Psoas muscle (tissue), 8 donors: ENCODE results near the gene TGM2. TPM values are rescaled to one million over a fixed set of nuclear protein-coding genes. Genes with fewer than 3 reads are reported as not detected.

Experiments
- ATAC-seq, 4 donors: fragments of 200-7000 bp; cut with Tn5 transposase; one replicate each; pipeline ENCODE4 v1.9.1; 2020; ENCODE audit warnings: moderate library complexity in 3 of 4, mild to moderate bottlenecking in 2 of 4
- DNase-seq, 2 donors: peaks; one replicate each; pipeline ENCODE4 v3.0.0-alpha.2; 2020
- H3K27ac ChIP-seq: fragments of 200-600 bp; one replicate; pipeline ENCODE4 v1.8.0; 2022
- H3K27me3 ChIP-seq, 3 donors: fragments of 200-600 bp in 1 of 3; one replicate each; pipeline versions ENCODE4 v1.6.1 to v1.8.0; 2013 to 2022; ENCODE audit warnings: low read length in 2 of 3, mild to moderate bottlenecking in 2 of 3, moderate library complexity in 1 of 3; ENCODE audit not compliant: insufficient read depth in 3 of 3
- H3K36me3 ChIP-seq, 2 donors: fragments of 200-600 bp in 1 of 2; one replicate each; pipeline versions ENCODE4 v1.6.1 to v1.8.0; 2013 to 2022; ENCODE audit warnings: low read depth in 1 of 2, mild to moderate bottlenecking in 1 of 2, moderate library complexity in 1 of 2; ENCODE audit not compliant: insufficient read depth in 1 of 2
- H3K4me1 ChIP-seq: fragments of 200-600 bp; one replicate; pipeline ENCODE4 v1.8.0; 2022
- H3K4me3 ChIP-seq: fragments of 200-600 bp; one replicate; pipeline ENCODE4 v1.8.0; 2022; ENCODE audit warnings: mild to moderate bottlenecking
- H3K9me3 ChIP-seq: fragments of 200-600 bp; one replicate; pipeline ENCODE4 v1.8.0; 2022
- CTCF ChIP-seq: fragments of 200-600 bp; IDR thresholded peaks from one replicate; pipeline ENCODE4 v1.8.0; 2022; ENCODE audit warnings: antibody characterized with exemption
- WGBS, 3 donors: extraction: QIAGEN DNeasy Blood & Tissue Kit; methylation state at CpG; one replicate each; pipeline versions ENCODE4 v1.1.6 to v1.1.7; 2013; 5-methylcytosine and 5-hydroxymethylcytosine counted together
- intact Hi-C, 2 donors: fragments of 100-400 bp; cut with DNase I; formaldehyde crosslinking; loops; one replicate each; pipeline versions ENCODE4 v1.11.0 to v1.14.2; 2022
- polyA plus RNA-seq, 3 donors: library from polyadenylated mRNA; stranded (reverse); fragments of 200-250 nt; gene quantifications; one replicate each; pipeline ENCODE4 v1.2.3, GENCODE V29; 2013
- total RNA-seq, 4 donors: library from RNA; stranded (reverse); fragmentation: NEBNext Ultra II Directional in 2 of 4; extraction: Animal tissue kit (Norgen Biotek cat#: 25700) in 2 of 4; gene quantifications; one replicate each; pipeline versions ENCODE4 v1.2.1 to v1.2.4, GENCODE V29; 2021 to 2023
- donor health status: healthy with polysubstance abuse.
- donor health status: DM: no; HTN: no; CAD: no; lungs with moderate emphysema.
- donor health status: Bipolar disorder and iron deficiency.
- donor health status: healthy.
- donor health status: DM: yes; HTN: yes; CAD: no.
- donor health status: DM: no; HTN: no; CAD: no.
- donor health status: DM: no; HTN: no; CAD: no.
- donor health status: DM: yes; HTN: yes; CAD: no.

The TGM2 gene
- total and polyA plus RNA-seq, 7 donors, result 23.6 to 235 (median 117) TPM

GRCh38 chr20:38128691-38129090, 36.4 kb downstream of the TGM2 start:
- WGBS, 3 donors, result 91 to 100% (median 96%) methylated on average over 2 of the region's 2 CpGs
- TF ChIP-seq CTCF, result no peak
- Histone ChIP-seq H3K36me3 (peaks cover 0 to 35% of the 10 kb centered on the region in 2 donors), H3K4me3 (no peak overlapping the region), H3K9me3 (no peaks in the 10 kb centered on the region), H3K4me1 (peaks cover 18% of the 10 kb centered on the region), H3K27ac (no peak overlapping the region), H3K27me3 (no peaks in the 10 kb centered on the region)
- DNase-seq (peak in 1 of 2 donors; percentile 34), ATAC-seq (no peak)
- intact Hi-C loops, result no loop called here

- Histone ChIP-seq H3K4me1 (peaks cover 18% of the 10 kb centered on the region), H3K27me3 (no peaks in the 10 kb centered on the region), H3K36me3 (peaks cover 0 to 31% of the 10 kb centered on the region in 2 donors), H3K9me3 (no peaks in the 10 kb centered on the region), H3K27ac (peak overlapping the region; percentile 66), H3K4me3 (no peak overlapping the region)
- TF ChIP-seq CTCF, result no peak
- 88 to 93% (median 92%) methylated on average over 9 of the region's 9 CpGs for WGBS, 3 donors
- intact Hi-C loops, result no loop called here
- no peak for ATAC-seq
- DNase-seq, result peak in 1 of 2 donors; percentile 32
These were observed 37.0 kb downstream of the TGM2 start for GRCh38 chr20:38127920-38128528.

- H3K9me3 ChIP-seq, result no peaks in the 10 kb centered on the region
- WGBS, 3 donors, result 16 to 32% (median 17%) methylated on average over 12 of the region's 12 CpGs
- peak overlapping the region; percentile 66 for H3K27ac ChIP-seq
- H3K4me3 ChIP-seq, result no peak overlapping the region
- intact Hi-C loops, result no loop called here
- no peaks in the 10 kb centered on the region for H3K27me3 ChIP-seq
- TF ChIP-seq CTCF, result no peak
- peaks cover 18% of the 10 kb centered on the region for H3K4me1 ChIP-seq
- ATAC-seq, result peak; percentile 76 to 92 (median 84)
- DNase-seq, result peak; percentile 40 to 58
- H3K36me3 ChIP-seq, result peaks cover 0 to 22% of the 10 kb centered on the region in 2 donors
These were observed 38.0 kb downstream of the TGM2 start for GRCh38 chr20:38126932-38127621.

- no peak overlapping the region for H3K4me3 ChIP-seq
- peaks cover 18% of the 10 kb centered on the region for H3K4me1 ChIP-seq
- no peaks in the 10 kb centered on the region for H3K27me3 ChIP-seq
- intact Hi-C loops, result no loop called here
- H3K9me3 ChIP-seq, result no peaks in the 10 kb centered on the region
- H3K36me3 ChIP-seq, result peaks cover 0 to 15% of the 10 kb centered on the region in 2 donors
- 46 to 71% (median 52%) methylated on average over 7 of the region's 7 CpGs for WGBS, 3 donors
- ATAC-seq, result peak; percentile 17 to 36 (median 22)
- H3K27ac ChIP-seq, result peak overlapping the region; percentile 66
- DNase-seq, result peak in 1 of 2 donors; percentile 56
- no peak for TF ChIP-seq CTCF
These were observed 38.7 kb downstream of the TGM2 start for GRCh38 chr20:38126146-38126921.
